Peyer's patch (tissue), 4 donors: Measurements from ENCODE around the gene IFI6. TPM values are rescaled to one million over a fixed set of nuclear protein-coding genes. Genes with fewer than 3 reads are reported as not detected.

Source experiments
- DNase-seq, 3 donors: peaks; one replicate each; pipeline ENCODE4 v3.0.0-alpha.2; 2017 to 2019
- H3K27ac ChIP-seq, 4 donors: fragments of 200-600 bp; sonication (generic); one replicate each; pipeline ENCODE4 v1.5.1; 2016 to 2019
- H3K27me3 ChIP-seq, 2 donors: fragments of 200-600 bp; sonication (generic); one replicate each; pipeline ENCODE4 v1.5.1; 2019
- H3K36me3 ChIP-seq, 3 donors: fragments of 200-600 bp; sonication (generic); one replicate each; pipeline ENCODE4 v1.5.1; 2016 to 2019
- H3K4me1 ChIP-seq, 4 donors: fragments of 200-600 bp; sonication (generic); one replicate each; pipeline ENCODE4 v1.5.1; 2016 to 2019
- H3K4me3 ChIP-seq, 4 donors: fragments of 200-600 bp; sonication (generic); 1 replicate in 3 of 4; 2 replicates in 1 of 4; pipeline ENCODE4 v1.5.1; 2016 to 2019; ENCODE audit warnings: mild to moderate bottlenecking in 1 of 4
- H3K9me3 ChIP-seq, 4 donors: fragments of 200-600 bp; sonication (generic); one replicate each; pipeline ENCODE4 v1.5.1; 2016 to 2019; ENCODE audit warnings: mild to moderate bottlenecking in 1 of 4
- POLR2A ChIP-seq, 2 donors: fragments of 450-650 bp; IDR thresholded peaks; one replicate each; pipeline ENCODE4 v1.5.1; 2017; ENCODE audit warnings: antibody characterized with exemption in 2 of 2, mild to moderate bottlenecking in 2 of 2, moderate library complexity in 2 of 2
- total RNA-seq, 4 donors: library from RNA; depleted of rRNA; stranded (reverse); fragments of >200 nt; gene quantifications; one replicate each; pipeline ENCODE4 v1.1.0, GENCODE V29; 2016
- TF ChIP-seq, protein P1 (sequence below), 6 experiments: fragments of 450-650 bp in 4 of 6; fragments of 200-600 bp in 2 of 6; sonication (generic) in 1 of 6; IDR thresholded peaks; one replicate each; pipeline ENCODE4 v1.5.1; 2017 to 2019; ENCODE audit warnings: antibody characterized with exemption in 6 of 6, mild to moderate bottlenecking in 3 of 6, moderate library complexity in 1 of 6

IFI6 gene
- total RNA-seq, 4 donors from 2014 or later, result 17.8 to 28.5 (median 20.7) TPM

DNA sequence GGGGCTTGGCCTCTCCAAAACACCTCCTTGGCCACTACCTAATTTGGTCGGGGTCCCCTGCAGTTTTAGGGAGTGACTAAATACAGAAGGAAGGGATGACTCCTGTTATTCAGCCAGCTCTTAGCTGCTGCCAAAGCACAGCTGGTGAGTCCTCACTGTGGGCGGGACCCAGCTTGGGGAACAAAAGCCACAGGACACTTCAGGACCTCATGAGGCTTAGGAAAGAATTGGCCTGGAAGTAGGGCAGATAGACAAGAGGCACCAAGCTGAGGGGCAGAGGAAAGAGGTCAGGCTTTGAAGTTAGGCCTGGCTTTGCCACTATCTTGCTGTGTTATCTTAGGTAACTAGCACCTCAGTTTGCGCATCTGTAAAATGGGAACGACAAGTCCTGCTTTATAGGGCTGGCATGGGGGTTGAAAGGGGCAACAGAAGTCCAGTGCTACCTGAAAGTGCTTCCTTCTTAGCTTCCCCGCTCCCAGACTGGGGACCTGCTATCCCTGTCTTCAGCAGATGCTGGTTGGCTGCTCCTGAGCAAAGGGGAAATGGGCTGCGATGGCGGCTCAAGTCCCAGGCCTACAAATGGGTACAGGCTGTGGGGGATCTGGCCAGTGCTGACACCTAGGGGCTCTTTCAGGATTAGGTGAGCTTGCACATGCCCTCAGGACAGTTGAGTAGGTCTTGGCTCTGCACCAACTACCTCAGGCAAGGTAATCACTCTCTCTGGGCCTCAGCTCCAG, 15.7 kb downstream of the IFI6 start:
- Histone ChIP-seq H3K27me3 (no peaks in the 10 kb centered on the region), H3K36me3 (no peaks in the 10 kb centered on the region), H3K4me3 (no peak overlapping the region), H3K4me1 (peaks cover 0 to 9% (median 5%) of the 10 kb centered on the region in 4 donors), H3K27ac (no peak overlapping the region), H3K9me3 (no peaks in the 10 kb centered on the region)
- no peak for TF ChIP-seq POLR2A (IDR thresholded peaks at IDR 0.05)
- TF ChIP-seq, protein P1, sequence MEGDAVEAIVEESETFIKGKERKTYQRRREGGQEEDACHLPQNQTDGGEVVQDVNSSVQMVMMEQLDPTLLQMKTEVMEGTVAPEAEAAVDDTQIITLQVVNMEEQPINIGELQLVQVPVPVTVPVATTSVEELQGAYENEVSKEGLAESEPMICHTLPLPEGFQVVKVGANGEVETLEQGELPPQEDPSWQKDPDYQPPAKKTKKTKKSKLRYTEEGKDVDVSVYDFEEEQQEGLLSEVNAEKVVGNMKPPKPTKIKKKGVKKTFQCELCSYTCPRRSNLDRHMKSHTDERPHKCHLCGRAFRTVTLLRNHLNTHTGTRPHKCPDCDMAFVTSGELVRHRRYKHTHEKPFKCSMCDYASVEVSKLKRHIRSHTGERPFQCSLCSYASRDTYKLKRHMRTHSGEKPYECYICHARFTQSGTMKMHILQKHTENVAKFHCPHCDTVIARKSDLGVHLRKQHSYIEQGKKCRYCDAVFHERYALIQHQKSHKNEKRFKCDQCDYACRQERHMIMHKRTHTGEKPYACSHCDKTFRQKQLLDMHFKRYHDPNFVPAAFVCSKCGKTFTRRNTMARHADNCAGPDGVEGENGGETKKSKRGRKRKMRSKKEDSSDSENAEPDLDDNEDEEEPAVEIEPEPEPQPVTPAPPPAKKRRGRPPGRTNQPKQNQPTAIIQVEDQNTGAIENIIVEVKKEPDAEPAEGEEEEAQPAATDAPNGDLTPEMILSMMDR (IDR thresholded peaks at IDR 0.05), result no peak
- DNase-seq, result no peak

DNA sequence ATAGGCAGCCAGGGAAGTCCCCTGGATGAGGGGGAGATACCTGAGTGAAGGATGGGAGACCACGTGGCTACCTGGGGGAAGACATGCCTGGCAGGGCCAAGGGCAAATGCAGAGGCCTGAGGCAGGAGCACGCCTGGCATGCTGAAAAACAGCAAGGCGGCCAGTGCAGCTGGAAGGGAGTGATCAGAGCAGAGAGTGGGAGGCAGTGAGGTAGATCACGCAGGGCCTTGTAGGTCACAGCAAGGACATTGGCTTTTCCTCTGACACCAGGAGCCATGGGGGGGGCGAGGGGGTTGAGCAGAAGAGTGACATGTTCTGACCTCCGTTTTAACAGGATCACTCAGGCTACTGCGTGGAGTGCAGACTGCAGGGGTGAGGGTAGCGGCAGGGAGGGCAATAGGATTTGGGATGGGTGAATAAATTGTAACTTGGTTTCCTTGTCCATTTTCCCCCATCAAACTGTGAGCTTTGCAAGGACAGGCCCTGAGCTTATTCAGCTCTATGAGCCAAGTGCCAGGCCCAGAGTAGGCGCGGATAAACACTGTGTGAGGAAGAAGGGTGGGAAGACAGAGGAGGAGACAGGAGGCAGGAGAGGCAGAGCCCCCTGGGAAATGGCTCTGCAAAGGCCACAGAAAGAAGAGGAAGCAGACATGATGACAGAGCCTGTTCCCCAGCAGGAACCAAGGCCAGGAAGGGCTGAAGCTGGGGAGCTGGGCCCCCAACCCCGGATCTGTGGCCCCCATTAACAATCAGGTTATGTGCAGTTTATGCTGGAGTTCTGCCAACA, 16.6 kb downstream of the IFI6 start:
- Histone ChIP-seq H3K9me3 (no peaks in the 10 kb centered on the region), H3K27me3 (no peaks in the 10 kb centered on the region), H3K36me3 (no peaks in the 10 kb centered on the region), H3K27ac (no peak overlapping the region), H3K4me3 (no peak overlapping the region), H3K4me1 (peaks cover 0 to 7% (median 3%) of the 10 kb centered on the region in 4 donors)
- DNase-seq, result no peak
- TF ChIP-seq, protein P1 (IDR thresholded peaks at IDR 0.05), result no peak
- TF ChIP-seq POLR2A (IDR thresholded peaks at IDR 0.05), result no peak

DNA sequence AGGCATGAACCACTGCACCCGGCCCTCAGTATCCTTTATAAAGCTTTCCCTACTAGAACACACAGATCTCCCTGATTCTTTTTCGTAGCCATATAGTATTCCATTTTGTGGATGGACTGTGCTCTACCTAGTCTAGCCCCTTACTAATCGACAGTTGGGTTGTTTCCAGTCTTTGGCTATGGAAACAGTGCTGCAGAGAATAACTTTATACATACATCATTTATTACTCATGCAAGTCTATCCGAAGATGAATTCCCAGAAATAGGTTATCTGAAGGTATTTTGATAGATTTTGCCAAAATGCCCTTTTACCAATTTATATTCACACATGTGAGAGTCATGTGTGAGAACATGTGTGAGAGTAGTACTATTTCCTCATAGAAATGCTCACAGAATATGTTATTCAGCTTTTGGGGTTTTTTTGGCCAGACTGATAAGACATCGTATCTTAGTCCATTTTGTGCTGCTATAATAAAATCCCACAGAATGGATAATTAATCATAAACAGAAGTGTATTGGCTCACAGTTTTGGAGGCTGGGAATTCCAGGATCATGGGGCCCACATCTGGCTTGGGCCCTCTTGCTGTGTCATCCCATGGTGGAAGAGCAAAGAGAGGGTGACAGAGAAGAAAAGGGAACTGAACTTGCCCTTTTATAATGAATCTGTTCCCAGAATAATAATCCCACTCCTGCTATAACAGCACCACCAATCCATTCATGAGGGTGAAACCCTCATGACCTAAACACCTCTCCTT, 19.7 kb downstream of the IFI6 start:
- Histone ChIP-seq H3K27me3 (no peaks in the 10 kb centered on the region), H3K9me3 (no peaks in the 10 kb centered on the region), H3K36me3 (no peaks in the 10 kb centered on the region), H3K27ac (no peak overlapping the region), H3K4me3 (no peak overlapping the region), H3K4me1 (peaks cover 0 to 13% (median 0%) of the 10 kb centered on the region in 4 donors)
- no peak for TF ChIP-seq POLR2A (IDR thresholded peaks at IDR 0.05)
- TF ChIP-seq, protein P1 (IDR thresholded peaks at IDR 0.05), result no peak
- no peak for DNase-seq

DNA sequence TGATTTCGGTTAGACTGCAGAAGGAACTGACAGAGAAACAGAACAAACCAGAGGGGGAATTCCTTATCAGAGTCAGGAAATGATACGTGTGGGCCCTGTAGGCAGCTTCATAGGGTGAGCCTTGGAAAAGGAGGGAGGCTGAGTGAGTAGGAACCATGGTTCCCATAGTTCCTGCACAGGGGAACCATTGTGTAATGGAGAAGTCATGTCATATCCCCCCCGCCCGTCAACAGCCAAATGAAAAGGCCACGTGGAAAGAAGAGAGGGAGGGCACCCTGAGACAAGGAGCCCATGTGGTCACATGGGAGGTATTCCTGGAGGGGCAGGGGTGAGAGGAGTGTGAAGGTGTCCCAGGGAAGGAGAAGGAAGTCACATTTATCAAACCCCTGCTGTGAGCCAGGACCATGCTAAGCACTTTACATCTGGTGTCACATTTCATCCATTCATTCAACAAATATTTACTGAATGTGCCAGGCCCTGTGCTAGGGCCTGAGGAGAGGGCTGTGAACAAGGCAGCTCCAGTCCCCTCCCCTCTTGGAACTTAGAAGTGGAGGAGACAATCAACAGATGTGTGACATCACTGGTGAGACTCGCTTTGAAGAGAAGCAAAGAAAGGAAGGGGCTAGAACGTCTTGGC, 21.3 kb downstream of the IFI6 start:
- no peaks in the 10 kb centered on the region for H3K9me3 ChIP-seq
- peaks cover 0 to 13% (median 0%) of the 10 kb centered on the region in 4 donors for H3K4me1 ChIP-seq
- H3K36me3 ChIP-seq, result no peaks in the 10 kb centered on the region
- DNase-seq, result no peak
- no peaks in the 10 kb centered on the region for H3K27me3 ChIP-seq
- no peak for TF ChIP-seq POLR2A (IDR thresholded peaks at IDR 0.05)
- TF ChIP-seq, protein P1 (IDR thresholded peaks at IDR 0.05), result no peak
- no peak overlapping the region for H3K4me3 ChIP-seq
- H3K27ac ChIP-seq, result no peak overlapping the region

DNA sequence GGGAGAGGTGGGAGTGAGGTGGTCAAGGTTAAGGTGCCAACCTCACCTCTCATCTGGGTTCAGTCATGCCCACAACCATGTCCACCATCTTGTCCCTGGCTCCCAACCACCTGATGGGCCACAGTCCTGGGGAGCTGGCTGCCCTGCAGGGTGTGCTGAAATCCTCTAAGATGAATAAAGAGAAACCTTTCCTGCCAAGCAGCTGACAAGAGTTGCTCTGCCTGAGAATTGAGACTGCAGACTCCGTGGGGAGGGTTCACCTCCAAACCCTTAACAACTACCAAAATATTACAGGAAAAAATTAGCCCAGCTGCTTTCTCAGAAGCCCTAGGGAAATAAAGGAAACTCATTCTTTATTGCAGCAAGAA, 21.8 kb downstream of the IFI6 start:
- peaks cover 0 to 13% (median 0%) of the 10 kb centered on the region in 4 donors for H3K4me1 ChIP-seq
- H3K9me3 ChIP-seq, result no peaks in the 10 kb centered on the region
- DNase-seq, result no peak
- TF ChIP-seq POLR2A (IDR thresholded peaks at IDR 0.05), result no peak
- TF ChIP-seq, protein P1 (IDR thresholded peaks at IDR 0.05), result no peak
- no peak overlapping the region for H3K27ac ChIP-seq
- no peak overlapping the region for H3K4me3 ChIP-seq
- H3K27me3 ChIP-seq, result no peaks in the 10 kb centered on the region
- no peaks in the 10 kb centered on the region for H3K36me3 ChIP-seq
